GM12801 (cell line): Measurements from ENCODE around the gene CEP85L.

Experiments
- TF ChIP-seq, protein P1 (sequence below): IDR thresholded peaks from one replicate; pipeline ENCODE4 v1.5.1; 2011; ENCODE audit warnings: control low read depth; ENCODE audit not compliant: insufficient read length; ENCODE audit errors: extremely low read depth

The CEP85L gene

DNA sequence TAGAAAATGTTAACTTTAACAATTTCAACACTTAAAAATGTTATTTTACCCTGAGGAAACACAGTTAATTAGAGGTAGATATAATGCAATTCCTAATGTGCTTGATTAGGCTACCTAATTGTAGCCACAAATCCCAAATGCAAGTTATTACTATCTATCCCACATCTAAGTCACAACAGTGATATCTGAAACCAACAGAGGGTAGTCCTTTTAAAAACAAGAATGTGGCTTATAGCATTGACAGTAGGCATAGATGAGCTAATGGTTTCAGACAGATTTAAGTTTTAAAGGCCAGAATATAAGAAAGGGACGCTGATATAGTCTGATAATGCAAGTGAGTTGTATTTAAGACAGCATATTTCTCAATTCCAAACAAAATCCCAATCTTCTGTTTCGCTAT, 80.3 kb downstream of the CEP85L start:
- TF ChIP-seq, protein P1, sequence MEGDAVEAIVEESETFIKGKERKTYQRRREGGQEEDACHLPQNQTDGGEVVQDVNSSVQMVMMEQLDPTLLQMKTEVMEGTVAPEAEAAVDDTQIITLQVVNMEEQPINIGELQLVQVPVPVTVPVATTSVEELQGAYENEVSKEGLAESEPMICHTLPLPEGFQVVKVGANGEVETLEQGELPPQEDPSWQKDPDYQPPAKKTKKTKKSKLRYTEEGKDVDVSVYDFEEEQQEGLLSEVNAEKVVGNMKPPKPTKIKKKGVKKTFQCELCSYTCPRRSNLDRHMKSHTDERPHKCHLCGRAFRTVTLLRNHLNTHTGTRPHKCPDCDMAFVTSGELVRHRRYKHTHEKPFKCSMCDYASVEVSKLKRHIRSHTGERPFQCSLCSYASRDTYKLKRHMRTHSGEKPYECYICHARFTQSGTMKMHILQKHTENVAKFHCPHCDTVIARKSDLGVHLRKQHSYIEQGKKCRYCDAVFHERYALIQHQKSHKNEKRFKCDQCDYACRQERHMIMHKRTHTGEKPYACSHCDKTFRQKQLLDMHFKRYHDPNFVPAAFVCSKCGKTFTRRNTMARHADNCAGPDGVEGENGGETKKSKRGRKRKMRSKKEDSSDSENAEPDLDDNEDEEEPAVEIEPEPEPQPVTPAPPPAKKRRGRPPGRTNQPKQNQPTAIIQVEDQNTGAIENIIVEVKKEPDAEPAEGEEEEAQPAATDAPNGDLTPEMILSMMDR: no peak

DNA sequence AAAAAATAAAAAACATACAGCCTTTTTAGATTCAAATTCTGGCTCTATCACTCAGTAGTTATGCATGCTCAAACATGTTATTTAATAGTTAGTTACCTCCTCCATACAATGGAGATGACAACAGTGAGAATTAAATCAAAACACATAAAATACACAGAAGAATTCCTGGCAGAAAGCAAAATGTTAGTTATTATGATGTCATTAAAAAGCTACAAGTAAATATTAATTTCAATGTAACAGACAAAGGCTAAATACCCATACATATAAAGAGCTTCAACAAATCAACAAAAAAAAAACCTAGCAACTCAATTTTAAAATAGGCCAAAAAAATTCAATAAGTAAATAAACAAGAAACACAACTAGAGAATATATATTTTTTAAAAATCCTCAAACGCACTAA, 81.9 kb downstream of the CEP85L start:
- TF ChIP-seq, protein P1: no peak

DNA sequence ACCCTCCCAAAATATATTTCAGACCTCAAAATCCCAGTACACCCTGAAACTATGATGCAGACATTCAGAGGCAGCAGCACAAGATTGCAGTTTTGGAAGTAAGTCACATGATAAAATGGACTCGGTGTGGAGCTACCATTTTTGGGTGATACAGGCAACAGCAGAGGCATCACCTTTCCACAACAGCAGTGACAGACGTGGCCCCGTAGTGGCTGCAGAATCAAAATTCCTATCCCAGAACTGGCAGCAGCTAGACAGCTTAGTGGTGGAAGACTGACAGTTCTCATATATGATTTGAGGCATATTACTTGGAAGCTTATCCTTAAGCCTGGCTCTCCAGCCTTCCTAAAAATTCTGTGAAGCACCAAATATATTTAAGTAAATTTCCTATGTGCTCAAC, 83.4 kb downstream of the CEP85L start:
- TF ChIP-seq, protein P1: no peak

DNA sequence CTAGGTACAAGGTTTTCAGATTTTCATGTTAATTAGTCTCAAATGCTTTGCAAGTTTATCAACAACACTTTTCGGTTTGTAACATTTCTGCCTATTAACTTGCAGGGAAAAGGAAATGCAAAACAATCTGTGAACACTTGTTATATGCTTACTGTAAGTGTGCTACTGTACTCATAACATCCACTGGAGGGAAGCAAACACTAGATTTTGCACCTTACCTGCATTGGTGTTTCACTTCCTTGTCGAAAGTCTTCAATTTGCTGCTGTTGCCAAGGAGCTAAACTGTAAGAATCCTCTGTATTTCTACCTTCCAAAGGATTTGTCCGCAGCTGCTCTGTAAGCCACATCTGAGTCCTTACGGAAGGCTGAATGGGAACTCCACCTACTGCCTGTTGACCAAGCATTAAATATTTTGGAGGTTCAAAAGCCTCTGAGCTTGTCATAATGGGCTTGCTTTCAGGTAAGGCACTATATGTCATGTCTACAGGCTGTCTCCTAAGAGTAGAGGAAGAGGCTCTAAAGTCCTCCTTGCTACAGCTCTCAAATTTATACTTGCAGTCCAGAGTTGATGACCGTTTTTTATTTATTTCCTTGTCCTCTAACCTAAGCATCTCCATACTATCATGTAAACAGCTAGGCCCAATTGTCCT, 86.0 kb downstream of the CEP85L start:
- TF ChIP-seq, protein P1: no peak

DNA sequence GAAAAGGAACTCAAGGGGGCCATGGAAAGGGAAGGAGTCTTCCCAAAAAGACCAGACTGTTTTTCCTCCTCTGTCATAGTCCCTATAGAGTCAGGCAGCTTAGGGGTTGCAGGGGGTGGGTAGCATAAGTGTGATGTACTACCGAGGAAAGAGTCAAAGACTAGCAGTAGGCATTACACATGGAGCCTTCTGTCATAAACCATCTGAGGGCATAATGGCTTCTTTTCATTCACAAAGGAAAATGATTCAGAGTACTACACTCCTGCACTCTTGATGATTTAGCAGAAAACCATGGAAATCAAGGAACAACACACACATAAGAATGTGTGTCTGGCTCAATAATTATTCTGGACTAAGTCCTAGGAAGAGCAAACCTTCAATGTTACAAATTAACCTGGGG, 88.4 kb downstream of the CEP85L start:
- TF ChIP-seq, protein P1: no peak

DNA sequence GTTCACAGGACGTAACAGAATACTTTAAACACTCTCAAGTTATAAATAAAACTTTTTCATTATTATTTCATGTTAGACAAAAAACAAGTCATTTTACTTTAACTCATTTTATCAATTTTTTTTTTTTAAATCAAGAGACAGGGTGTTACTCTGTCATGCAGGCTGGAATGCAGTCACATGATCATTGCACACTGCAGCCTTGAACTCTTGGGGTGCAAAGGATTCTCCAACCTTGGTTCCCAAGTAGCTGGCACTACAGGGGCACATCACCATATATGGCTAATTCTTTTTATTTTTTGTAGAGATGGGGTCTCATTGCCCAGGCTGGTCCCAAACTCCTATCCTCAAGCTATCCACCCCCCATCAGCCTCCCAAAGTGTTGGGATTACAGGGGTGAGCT, 89.1 kb downstream of the CEP85L start:
- TF ChIP-seq, protein P1: no peak

DNA sequence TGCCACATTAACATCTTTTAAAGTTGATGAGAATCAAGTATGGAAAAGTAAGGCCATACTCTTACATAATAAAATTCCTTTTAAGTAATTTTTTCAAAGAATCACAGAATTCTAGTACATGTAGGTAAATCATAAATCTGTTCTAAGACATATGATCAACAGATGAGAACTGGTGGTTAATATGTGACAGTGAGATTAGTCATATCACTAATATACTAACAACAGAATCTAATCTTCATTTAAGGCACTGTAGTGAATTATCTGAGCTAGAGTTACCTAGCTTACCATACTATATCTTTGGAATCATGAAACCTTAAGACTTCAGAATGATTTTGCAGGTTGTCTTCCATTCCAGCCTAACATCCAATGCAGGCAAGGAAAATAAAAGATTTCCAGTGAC, 91.7 kb downstream of the CEP85L start:
- TF ChIP-seq, protein P1: no peak
